Endothelial cell of hepatic sinusoid (primary cell): ENCODE data around the gene POMT1.
"Not testable (repeated sequence)": the region's sequence is repeated elsewhere in the genome, so short reads cannot be mapped to it uniquely, and the experiment has no call there.

ENCODE experiments used
- in situ Hi-C: cut with HindIII; loops from 2 replicates; pipeline ENCODE4 v1.10.0; 2017; ENCODE audit warnings: low sequenced_read_pairs

The POMT1 gene, protein sequence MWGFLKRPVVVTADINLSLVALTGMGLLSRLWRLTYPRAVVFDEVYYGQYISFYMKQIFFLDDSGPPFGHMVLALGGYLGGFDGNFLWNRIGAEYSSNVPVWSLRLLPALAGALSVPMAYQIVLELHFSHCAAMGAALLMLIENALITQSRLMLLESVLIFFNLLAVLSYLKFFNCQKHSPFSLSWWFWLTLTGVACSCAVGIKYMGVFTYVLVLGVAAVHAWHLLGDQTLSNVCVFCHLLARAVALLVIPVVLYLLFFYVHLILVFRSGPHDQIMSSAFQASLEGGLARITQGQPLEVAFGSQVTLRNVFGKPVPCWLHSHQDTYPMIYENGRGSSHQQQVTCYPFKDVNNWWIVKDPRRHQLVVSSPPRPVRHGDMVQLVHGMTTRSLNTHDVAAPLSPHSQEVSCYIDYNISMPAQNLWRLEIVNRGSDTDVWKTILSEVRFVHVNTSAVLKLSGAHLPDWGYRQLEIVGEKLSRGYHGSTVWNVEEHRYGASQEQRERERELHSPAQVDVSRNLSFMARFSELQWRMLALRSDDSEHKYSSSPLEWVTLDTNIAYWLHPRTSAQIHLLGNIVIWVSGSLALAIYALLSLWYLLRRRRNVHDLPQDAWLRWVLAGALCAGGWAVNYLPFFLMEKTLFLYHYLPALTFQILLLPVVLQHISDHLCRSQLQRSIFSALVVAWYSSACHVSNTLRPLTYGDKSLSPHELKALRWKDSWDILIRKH

DNA sequence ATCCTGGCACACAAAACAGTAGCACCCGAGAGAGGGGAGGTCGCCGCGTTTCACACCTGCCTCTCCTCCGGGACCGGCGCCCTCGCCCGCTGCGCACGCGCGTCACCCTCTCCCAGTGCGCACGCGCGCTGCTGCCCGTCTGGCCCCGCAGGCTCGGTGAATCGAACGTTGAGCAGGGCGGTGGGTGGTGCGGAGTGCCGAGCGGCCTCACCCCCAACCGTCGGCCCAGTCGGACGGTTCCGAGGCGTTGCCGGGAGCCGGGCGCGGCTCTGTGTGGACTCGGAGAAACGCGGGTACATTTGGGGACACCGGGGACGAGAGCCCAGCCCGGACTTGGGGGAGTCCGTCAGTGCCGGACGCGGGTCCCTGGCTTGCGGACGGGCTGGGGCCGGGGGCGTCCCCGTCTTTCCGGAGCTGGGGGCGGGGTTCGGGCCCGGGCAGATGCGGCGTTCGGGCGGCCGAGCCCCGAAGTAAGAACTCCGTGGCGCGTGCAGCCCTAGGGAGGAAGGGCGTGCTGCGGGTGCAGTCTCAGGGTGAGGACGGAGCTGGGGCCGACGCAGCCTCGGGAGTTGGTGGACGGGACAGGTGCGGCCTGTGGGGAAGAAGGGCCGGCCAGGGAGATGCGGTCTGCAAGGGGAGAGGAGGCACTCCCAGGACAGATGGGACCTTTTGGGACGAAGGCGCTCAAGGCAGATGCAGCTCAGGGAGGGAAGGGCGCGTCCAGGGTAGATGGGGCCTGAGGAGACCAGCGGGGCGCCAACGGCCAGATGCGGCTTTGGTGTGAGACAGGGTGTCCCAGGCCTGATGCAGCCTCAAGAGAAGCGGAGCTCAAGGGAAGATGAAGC lies at the start of gene POMT1:
POMT1 (plus strand) TSS at position 138 of the 845 bp plus-strand sequence. CDS start 1,301 bp downstream, outside the sequence.
- in situ Hi-C loops: no loop called here

DNA sequence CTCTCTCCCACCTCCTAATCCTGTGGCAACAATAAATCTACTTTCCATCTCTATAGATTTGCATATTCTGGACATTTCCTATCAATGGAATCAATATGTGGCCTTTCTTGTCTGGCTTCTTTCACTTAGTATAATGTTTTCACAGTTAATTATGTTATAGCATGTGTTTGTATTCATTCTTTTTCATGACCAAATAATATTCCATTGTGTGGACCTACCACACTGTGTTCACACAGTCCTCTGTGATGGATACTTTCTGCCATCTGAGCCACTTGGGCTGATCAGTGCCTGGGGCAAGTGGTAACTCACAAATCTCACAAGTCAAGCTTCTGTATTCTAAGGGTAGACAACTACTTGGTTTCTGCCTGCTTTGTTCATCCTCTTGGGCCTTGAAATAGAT lies 48.7 kb upstream of the POMT1 start:
- in situ Hi-C loops: no loop called here

DNA sequence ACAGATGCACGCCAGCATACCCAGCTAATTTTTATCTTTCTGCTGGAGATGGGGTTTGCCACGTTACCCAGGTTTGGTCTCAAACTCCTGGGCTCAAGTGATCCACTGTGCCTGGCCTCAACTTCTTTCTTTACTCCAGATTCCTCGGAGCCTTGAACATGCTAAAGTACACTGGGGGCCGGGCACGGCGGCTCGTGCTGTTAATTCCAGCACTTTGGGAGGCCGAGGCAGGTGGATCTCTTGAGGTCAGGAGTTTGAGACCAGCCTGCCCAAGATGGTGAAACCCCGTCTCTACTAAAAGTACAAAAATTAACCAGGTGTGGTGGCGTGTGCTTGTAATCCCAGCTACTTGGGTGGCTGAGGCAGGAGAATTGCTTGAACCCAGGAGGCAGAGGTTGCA lies 47.1 kb upstream of the POMT1 start:
- in situ Hi-C loops: not testable (repeated sequence)

DNA sequence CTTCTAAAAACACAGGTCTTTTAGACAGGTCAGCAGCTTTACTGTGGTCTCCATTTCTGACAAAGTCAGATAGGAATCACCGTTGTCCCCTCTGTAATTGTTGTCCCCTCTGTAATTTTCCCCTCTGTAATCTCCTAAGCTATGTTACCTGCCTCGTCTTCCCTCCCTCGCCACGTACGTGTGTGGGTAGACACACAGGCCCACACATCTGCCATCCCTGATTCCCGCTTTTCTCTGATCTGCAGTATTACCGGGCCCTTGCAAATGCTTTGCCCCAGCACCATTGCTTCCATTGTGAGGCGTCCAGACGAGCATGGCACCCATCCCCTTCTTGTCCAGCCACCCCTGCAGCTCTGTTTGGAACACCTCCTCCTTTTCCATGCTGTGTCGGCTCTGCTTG lies 45.0 kb upstream of the POMT1 start:
- in situ Hi-C loops: no loop called here

DNA sequence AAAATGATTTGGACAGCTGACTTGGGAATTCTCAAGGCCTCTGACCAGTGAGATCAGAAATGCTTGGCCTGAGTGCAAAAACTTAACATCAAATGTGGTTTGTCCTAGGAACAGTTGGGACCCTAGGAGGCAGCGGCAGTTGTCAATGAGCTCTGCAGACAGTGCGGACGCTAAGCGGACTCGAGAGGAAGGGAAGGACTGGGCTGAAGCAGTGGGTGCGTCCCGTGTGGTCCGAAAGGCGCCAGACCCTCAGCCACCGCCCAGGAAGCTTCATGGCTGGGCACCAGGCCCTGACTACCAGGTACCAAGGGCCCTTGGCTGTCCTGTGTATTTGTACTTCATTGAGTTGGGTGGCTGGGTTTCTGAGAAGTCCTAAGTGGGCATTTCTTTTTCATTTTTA lies 43.7 kb upstream of the POMT1 start:
- in situ Hi-C loops: no loop called here

DNA sequence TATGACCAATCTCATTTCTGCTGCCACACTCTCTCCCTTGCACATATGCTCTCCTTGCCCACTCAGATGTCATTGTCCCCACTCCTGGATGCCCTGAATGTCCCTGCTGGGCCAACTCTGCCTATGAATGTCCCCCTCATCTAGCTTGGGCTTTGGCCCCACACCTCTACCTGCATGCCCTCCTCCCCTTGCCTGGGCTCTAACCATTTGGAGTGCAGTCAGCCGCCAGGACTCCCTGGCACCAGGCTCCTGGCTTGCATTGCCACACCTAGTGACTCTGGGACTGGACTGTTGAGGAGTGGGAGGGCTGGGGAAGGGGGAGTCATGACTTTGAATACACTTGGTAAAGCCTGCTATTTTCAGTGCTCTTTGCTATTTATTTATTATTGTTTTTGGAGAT lies 41.6 kb upstream of the POMT1 start:
- in situ Hi-C loops: no loop called here

DNA sequence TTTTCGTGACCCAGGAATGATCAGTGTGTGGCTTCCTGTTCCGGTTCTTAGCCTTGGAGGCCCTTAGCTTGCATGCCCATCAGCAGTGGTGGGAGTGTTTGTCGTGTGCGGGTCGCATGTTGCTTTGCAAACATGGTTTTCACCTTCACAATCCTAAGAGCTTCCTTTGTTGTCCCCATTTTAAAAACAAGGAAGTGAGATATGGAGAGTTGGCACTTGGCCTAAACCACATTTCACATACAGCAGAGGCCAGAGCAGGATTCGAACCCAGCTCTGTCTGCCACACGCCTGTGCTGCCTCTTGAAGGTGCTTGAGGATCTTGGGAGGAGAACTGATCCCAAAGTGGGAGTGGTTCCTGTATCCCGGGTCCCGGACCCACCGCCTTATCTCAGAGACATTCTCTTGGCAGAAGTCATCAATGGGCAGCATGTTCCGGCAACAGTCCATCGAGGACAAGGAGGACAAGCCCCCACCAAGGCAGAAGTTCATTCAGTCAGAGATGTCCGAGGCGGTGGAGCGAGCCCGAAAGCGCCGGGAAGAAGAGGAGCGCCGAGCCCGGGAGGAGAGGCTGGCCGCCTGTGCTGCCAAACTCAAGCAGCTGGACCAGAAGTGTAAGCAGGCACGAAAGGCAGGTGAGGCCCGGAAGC lies 38.2 kb upstream of the POMT1 start:
- in situ Hi-C loops: no loop called here

DNA sequence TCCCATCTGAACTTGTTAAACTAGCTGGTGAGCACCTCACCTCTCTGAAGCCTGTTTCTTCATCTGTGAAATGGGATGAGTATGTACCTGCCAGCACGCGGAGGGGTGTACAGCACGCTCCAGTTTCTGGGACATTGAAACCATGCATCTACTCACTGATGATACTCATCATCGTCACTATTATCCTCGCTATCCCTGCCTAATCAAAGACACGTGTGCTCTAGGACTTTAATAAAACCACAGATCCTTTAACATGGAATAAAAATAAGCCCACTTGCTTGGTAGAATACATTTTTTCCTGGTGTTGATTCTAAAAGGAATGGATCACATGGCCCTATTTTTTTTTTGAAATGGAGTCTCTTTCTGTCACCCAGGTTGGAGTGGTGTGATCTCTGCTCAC lies 37.3 kb upstream of the POMT1 start:
- in situ Hi-C loops: no loop called here

DNA sequence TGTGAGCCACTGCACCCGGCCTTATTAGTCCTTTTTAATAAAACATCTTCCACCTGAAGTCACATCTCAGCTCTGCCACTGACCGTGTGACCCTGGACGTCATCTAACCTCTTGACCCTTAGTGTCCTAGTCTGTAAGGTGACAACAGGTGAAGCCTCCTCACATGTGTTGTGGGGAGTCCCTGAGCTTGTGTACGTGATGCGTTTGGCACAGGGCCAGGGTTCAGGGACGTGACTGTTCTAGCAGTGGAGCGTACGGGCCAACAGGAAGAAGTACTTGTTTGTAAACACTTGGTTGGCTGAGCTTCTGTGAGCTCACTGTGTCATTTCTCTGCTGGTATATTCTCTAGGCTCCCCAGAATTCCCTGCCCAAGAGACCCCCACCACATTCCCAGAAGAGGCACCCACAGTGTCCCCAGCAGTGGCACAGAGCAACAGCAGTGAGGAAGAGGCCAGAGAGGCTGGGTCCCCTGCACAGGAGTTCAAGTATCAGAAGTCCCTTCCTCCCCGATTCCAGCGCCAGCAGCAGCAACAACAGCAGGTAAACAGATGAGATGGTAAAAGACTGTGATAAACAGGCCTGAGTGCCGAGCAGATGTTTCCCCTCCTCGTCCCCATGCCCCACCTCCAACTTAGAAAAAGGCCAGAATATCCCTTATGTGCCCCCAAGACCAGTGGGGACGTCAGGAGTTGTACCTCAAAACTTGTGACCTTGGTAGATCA lies 35.3 kb upstream of the POMT1 start:
- in situ Hi-C loops: no loop called here

DNA sequence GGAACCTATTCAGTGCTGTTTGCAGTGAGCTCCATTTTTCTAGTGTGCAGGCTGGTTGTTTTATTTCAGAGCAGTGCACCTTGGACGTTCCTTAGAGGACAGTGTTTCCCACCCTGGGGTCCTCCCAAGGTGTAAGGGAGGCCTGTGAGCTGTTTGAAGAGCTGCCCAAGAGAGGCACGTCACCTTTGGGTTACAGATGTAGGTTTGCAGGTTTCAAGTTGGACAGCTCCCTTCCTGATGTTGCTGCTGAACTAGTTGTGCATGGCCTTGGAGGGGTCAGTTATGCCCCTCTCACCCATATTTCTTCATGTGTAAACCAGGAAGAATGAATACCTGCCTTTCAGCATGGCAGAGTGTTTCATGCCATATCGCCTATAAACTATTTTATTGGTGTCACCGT lies 34.7 kb upstream of the POMT1 start:
- in situ Hi-C loops: no loop called here

DNA sequence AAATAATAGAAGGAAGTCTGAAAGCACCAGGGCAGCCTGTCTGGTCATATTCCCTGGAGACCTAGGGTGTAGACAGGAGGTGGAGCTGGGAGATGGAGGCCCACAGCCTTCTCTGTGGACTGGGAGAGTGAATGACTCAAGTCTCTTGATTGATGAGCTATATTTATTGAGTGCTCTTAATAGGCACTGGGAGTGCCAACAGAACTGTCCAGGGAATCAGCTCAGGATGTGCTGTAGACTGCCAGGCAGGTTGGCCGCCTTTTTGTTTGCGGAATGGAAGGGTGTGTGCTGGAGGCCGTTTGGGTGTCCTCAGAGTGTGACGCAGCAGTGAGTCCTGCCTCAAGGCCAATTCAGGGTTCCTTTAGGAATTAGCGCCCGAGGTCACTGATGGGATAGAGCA lies 33.4 kb upstream of the POMT1 start:
- in situ Hi-C loops: no loop called here

DNA sequence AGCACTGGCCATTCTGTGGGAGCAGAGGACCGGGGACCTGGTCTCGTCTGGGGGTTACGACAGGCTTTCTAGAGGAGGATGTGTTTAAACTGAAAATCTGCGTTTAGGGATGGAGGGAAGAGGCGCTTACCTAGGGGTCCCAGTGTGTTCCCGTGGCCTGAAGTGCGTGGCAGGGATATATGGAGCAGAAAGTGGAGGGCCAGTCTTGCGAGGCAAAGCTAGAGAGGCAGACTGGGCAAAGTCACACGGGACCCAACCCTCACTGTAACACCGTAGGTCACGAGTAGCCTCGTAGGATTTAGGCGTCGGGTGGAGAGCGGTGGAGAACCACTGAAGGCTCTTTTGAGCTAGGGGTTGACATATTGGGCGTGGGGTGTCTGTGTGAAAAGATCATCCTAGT lies 32.8 kb upstream of the POMT1 start:
- in situ Hi-C loops: no loop called here

DNA sequence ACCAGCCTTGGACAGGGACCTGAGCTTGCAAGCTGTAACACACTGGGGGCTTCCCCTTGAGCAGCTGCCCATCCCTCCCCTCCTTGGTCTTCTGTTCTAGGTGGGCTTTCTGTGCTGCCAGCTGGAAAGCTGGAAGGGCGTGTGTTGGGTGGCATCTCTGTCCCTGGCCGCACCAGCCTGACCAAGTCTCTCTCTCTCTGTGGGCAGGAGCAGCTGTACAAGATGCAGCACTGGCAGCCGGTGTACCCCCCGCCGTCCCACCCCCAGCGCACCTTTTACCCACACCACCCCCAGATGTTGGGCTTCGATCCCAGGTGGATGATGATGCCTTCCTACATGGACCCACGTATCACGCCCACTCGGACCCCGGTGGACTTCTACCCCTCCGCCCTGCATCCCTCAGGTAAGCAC lies 32.1 kb upstream of the POMT1 start:
- in situ Hi-C loops: no loop called here

DNA sequence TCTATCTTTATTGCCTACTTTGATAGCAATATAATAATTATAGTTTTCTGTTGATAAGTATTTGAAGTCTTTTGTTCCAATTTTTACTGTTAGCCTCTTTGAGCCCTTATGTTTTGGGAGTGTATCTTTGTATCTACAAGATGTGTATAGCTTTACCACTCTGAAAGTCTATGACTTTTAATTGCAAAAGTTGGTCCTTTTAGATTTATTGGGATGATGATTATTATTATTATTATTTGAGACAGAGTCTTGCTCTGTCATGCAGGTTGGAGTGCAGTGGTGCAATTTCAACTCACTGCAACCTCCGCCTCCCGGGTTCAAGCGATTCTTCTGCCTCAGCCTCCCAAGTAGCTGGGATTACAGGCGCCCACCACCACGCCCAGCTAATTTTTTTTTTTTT lies 30.6 kb upstream of the POMT1 start:
- in situ Hi-C loops: not testable (repeated sequence)

DNA sequence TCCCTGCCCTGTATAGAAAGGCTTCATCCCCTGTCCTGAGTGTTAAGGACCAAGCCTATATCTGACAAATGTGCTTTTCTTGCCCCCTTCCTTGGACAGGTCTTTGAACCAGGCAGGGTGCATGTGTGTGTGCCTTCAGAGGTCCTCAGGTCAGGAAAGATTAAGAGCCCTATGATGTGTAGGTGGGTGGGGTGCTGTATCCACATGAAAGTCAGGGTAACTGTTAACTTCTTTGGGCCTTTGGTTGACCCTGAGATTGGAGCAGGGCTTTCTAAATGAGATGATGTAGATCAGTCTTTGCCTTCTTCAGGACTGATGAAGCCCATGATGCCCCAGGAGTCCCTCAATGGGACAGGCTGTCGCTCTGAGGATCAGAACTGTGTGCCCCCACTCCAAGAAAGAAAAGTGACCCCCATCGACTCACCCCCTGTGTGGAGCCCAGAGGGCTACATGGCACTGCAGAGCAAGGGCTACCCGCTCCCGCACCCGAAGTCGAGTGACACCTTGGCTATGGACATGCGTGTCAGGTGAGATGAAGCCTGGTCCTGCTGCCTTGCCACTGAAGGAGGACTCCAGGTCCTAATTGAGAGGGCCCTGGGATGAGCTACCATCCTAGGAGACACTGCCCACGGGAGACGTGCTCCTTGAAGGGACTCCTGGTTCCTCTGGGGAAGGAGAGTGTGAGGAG lies 29.4 kb upstream of the POMT1 start:
- in situ Hi-C loops: no loop called here

DNA sequence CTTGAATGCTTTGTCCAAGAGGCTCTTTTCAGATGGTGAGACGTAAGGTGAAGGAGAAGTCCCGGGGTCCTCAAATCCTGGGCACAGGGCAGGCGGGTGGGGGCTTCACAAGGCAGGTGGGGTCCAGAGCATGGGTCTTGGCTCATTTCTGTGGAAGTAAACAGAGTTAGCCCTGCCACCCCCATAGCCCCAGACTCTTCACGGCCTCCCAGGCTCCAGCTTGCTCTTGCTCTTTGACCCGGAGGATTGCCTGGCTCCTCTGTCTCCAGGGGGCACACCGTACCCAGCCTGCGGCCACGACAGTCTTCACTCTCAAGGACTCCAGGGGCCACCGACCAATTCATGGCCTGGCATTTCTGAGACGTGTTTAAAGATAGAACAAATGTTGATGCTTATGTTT lies 28.8 kb upstream of the POMT1 start:
- in situ Hi-C loops: no loop called here

DNA sequence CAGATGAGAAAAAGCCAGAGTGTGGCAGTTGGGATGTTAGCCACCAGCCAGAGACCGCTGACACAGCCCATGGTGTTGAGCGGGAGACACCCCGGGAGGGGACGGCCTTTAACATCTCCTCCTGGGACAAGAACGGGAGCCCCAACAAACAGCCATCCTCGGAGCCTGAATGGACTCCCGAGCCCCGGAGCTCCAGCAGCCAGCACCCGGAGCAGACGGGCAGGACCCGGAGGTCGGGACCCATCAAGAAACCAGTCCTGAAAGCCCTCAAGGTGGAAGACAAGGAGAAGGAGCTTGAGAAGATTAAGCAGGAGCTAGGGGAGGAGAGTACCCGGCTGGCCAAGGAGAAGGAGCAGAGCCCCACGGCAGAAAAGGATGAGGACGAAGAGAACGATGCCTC lies 28.0 kb upstream of the POMT1 start:
- in situ Hi-C loops: no loop called here

DNA sequence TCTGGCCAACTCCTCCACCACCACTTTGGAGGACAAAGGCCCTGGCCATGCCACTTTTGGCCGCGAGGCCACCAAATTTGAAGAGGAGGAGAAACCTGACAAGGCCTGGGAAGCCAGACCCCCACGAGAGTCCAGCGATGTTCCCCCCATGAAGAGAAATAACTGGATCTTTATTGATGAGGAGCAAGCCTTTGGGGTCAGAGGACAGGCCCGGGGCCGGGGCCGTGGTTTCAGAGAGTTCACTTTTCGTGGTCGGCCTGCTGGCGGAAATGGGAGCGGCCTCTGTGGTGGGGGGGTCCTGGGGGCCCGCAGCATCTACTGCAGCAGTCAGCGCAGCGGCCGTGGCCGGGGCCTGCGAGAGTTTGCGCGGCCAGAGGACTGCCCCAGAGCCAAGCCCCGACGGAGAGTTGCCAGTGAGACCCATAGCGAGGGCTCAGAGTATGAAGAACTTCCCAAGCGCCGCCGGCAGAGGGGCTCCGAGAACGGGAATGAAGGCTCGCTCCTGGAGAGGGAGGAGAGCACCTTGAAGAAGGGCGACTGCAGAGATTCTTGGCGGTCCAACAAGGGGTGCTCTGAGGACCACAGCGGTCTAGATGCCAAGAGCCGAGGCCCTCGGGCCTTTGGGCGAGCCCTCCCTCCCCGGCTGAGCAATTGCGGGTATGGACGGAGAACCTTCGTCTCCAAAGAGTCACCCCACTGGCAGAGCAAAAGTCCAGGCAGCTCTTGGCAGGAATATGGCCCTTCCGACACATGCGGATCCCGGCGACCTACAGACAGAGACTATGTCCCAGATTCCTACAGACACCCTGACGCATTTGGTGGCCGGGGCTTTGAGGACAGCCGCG lies 27.4 kb upstream of the POMT1 start:
- in situ Hi-C loops: no loop called here
